ENCODE results near the gene EHD1. TPM values are rescaled to one million over a fixed set of nuclear protein-coding genes. Genes with fewer than 3 reads are reported as not detected.

The EHD1 gene
- total RNA-seq, 6 experiments from 2014 or later, result 189 to 227 (median 197) TPM

DNA sequence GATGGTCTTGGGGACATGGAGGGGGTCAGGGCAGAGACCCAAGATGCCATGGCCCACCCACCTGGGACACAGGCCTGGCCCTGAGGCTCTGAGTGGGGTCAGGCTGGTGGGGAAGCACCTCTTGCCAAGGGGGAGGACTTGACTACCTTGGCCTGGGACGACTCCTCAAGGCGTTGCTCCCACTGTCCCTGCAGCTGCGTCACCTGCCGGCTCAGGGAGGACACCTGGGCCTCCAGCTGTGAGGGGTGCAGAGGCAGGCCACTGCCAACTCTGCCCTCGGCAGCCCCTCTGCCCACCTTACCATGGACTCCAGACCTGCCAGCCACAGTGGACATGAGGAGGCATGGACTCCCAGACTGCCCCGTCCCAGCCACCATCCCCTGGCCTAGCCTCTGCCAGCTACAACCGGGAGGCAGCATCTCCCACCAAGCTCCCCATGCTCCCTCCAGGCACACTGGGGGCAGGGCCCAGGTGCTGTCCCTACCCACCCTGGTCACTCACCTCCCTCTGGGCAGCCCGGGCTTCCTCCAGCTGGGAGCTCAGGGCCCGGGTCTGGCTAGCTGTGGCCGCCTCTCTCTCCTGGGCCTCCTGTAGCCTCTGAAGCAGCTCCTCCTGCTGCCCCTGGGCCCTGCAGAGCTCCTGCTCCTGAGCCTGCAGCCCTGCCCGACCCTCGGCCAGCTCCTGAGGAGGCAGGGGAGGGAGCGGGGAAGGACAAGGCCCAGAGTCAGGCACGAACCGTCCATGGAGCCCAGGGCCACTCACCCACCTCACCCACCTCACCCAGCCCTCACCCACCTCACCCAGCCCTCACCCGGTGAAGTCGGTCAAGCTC, 42.6 kb downstream of the EHD1 start:
- no peak overlapping the region for H3K27ac Mint-ChIP-seq
- H3K27me3 Mint-ChIP-seq (ENCODE audit: insufficient read depth), result peaks cover under 1% of the 10 kb centered on the region; the same call in 1 of the 2 replicates
- no peak overlapping the region for H3K4me3 Mint-ChIP-seq
- no peak for DNase-seq
- peaks cover 6% of the 10 kb centered on the region; the same call in 1 of the 2 replicates for H3K4me1 Mint-ChIP-seq (ENCODE audit: low read depth)
- no peaks in the 10 kb centered on the region for H3K9me3 Mint-ChIP-seq
- no peaks in the 10 kb centered on the region for H3K36me3 Mint-ChIP-seq (ENCODE audit: low read depth)
- TF ChIP-seq, protein P1, sequence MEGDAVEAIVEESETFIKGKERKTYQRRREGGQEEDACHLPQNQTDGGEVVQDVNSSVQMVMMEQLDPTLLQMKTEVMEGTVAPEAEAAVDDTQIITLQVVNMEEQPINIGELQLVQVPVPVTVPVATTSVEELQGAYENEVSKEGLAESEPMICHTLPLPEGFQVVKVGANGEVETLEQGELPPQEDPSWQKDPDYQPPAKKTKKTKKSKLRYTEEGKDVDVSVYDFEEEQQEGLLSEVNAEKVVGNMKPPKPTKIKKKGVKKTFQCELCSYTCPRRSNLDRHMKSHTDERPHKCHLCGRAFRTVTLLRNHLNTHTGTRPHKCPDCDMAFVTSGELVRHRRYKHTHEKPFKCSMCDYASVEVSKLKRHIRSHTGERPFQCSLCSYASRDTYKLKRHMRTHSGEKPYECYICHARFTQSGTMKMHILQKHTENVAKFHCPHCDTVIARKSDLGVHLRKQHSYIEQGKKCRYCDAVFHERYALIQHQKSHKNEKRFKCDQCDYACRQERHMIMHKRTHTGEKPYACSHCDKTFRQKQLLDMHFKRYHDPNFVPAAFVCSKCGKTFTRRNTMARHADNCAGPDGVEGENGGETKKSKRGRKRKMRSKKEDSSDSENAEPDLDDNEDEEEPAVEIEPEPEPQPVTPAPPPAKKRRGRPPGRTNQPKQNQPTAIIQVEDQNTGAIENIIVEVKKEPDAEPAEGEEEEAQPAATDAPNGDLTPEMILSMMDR (IDR thresholded peaks at IDR 0.05), result no peak

- no peaks in the 10 kb centered on the region for H3K9me3 Mint-ChIP-seq
- DNase-seq, result no peak
- H3K36me3 Mint-ChIP-seq (ENCODE audit: low read depth), result no peaks in the 10 kb centered on the region
- peaks cover 2% of the 10 kb centered on the region; the same call in 1 of the 2 replicates for H3K27me3 Mint-ChIP-seq (ENCODE audit: insufficient read depth)
- H3K27ac Mint-ChIP-seq, result no peak overlapping the region
- peaks cover 6% of the 10 kb centered on the region; the same call in 1 of the 2 replicates for H3K4me1 Mint-ChIP-seq (ENCODE audit: low read depth)
- H3K4me3 Mint-ChIP-seq, result no peak overlapping the region
- TF ChIP-seq, protein P1 (IDR thresholded peaks at IDR 0.05), result no peak
These were observed 43.5 kb downstream of the EHD1 start for GRCh38 chr11:64834723-64835615.

- H3K27ac Mint-ChIP-seq, result no peak overlapping the region
- no peaks in the 10 kb centered on the region for H3K36me3 Mint-ChIP-seq (ENCODE audit: low read depth)
- no peaks in the 10 kb centered on the region for H3K9me3 Mint-ChIP-seq
- peaks cover 2% of the 10 kb centered on the region; the same call in 1 of the 2 replicates for H3K27me3 Mint-ChIP-seq (ENCODE audit: insufficient read depth)
- H3K4me1 Mint-ChIP-seq (ENCODE audit: low read depth), result peaks cover 6% of the 10 kb centered on the region; the same call in 1 of the 2 replicates
- no peak for DNase-seq
- H3K4me3 Mint-ChIP-seq, result no peak overlapping the region
- TF ChIP-seq, protein P1 (IDR thresholded peaks at IDR 0.05), result no peak
These were observed 44.2 kb downstream of the EHD1 start for GRCh38 chr11:64834031-64834722.

- H3K9me3 Mint-ChIP-seq, result no peaks in the 10 kb centered on the region
- no peak overlapping the region for H3K4me3 Mint-ChIP-seq
- H3K27me3 Mint-ChIP-seq (ENCODE audit: insufficient read depth), result peaks cover 2% of the 10 kb centered on the region
- TF ChIP-seq, protein P1 (IDR thresholded peaks at IDR 0.05), result no peak
- no peak for DNase-seq
- no peaks in the 10 kb centered on the region for H3K36me3 Mint-ChIP-seq (ENCODE audit: low read depth)
- H3K4me1 Mint-ChIP-seq (ENCODE audit: low read depth), result peaks cover 6% of the 10 kb centered on the region; the same call in 1 of the 2 replicates
- no peak overlapping the region for H3K27ac Mint-ChIP-seq
These were observed 44.9 kb downstream of the EHD1 start for GRCh38 chr11:64833509-64833908.

GRCh38 chr11:64833198-64833502, 45.3 kb downstream of the EHD1 start:
- peaks cover 2% of the 10 kb centered on the region for H3K27me3 Mint-ChIP-seq (ENCODE audit: insufficient read depth)
- H3K4me3 Mint-ChIP-seq, result no peak overlapping the region
- peaks cover 6% of the 10 kb centered on the region; the same call in 1 of the 2 replicates for H3K4me1 Mint-ChIP-seq (ENCODE audit: low read depth)
- H3K9me3 Mint-ChIP-seq, result no peaks in the 10 kb centered on the region
- H3K36me3 Mint-ChIP-seq (ENCODE audit: low read depth), result no peaks in the 10 kb centered on the region
- no peak for DNase-seq
- TF ChIP-seq, protein P1 (IDR thresholded peaks at IDR 0.05), result no peak
- no peak overlapping the region for H3K27ac Mint-ChIP-seq
